Pons (tissue), 1 donor: ENCODE data around the gene LRRFIP2.
"Not testable (repeated sequence)": the region's sequence is repeated elsewhere in the genome, so short reads cannot be mapped to it uniquely, and the experiment has no call there.

Experiments
- DNase-seq: peaks from one replicate; pipeline ENCODE4 v3.0.0-alpha.2; 2016; ENCODE audit warnings: low spot score

The LRRFIP2 gene

GRCh38 chr3:37064747-37065146 is 109.6 kb downstream of the LRRFIP2 start:
- DNase-seq, result no peak

GRCh38 chr3:37058117-37058516 is 116.3 kb downstream of the LRRFIP2 start:
- no peak for DNase-seq

GRCh38 chr3:37056826-37057225 is 117.6 kb downstream of the LRRFIP2 start:
- DNase-seq, result no peak

GRCh38 chr3:37055077-37055476 is 119.3 kb downstream of the LRRFIP2 start:
- not testable (repeated sequence) for DNase-seq

- DNase-seq, result no peak
Observed at GRCh38 chr3:37054370-37054769, 120.0 kb downstream of the LRRFIP2 start.

- DNase-seq, result no peak
Observed at GRCh38 chr3:37053753-37054152, 120.6 kb downstream of the LRRFIP2 start.

- DNase-seq, result no peak
Observed at GRCh38 chr3:37053337-37053736, 121.0 kb downstream of the LRRFIP2 start.

- no peak for DNase-seq
Observed at GRCh38 chr3:37052860-37053259, 121.5 kb downstream of the LRRFIP2 start.

- peak; percentile 48 for DNase-seq
Observed at GRCh38 chr3:37050282-37050681, 124.1 kb downstream of the LRRFIP2 start.

GRCh38 chr3:37042712-37043111 is 131.7 kb downstream of the LRRFIP2 start:
- DNase-seq, result not testable (repeated sequence)

- no peak for DNase-seq
Observed at GRCh38 chr3:37041546-37042195, 132.7 kb downstream of the LRRFIP2 start.

- no peak for DNase-seq
Observed at GRCh38 chr3:37040231-37040630, 134.2 kb downstream of the LRRFIP2 start.

- DNase-seq, result no peak
Observed at GRCh38 chr3:37039161-37039846, 135.1 kb downstream of the LRRFIP2 start.

- no peak for DNase-seq
Observed at GRCh38 chr3:37037352-37037751, 137.0 kb downstream of the LRRFIP2 start.

- DNase-seq, result no peak
Observed at GRCh38 chr3:37032961-37033360, 141.4 kb downstream of the LRRFIP2 start.

GRCh38 chr3:37031096-37031682 is 143.2 kb downstream of the LRRFIP2 start:
- no peak for DNase-seq

GRCh38 chr3:37030588-37030987 is 143.8 kb downstream of the LRRFIP2 start:
- no peak for DNase-seq

GRCh38 chr3:37029516-37030163 is 144.7 kb downstream of the LRRFIP2 start:
- no peak for DNase-seq

GRCh38 chr3:37029111-37029510 is 145.3 kb downstream of the LRRFIP2 start:
- DNase-seq, result no peak

GRCh38 chr3:37028329-37028728 is 146.1 kb downstream of the LRRFIP2 start:
- DNase-seq, result no peak

- no peak for DNase-seq
Observed at GRCh38 chr3:37026851-37027250, 147.5 kb downstream of the LRRFIP2 start.

- DNase-seq, result no peak
Observed at GRCh38 chr3:37025561-37026335, 148.6 kb downstream of the LRRFIP2 start.
